ENCODE measurements around the gene USP20. TPM values are rescaled to one million over a fixed set of nuclear protein-coding genes. Genes with fewer than 3 reads are reported as not detected.

The USP20 gene
- total RNA-seq, 2 experiments from 2014 or later, result 80.4 to 80.9 TPM

- intact Hi-C loops (cut with DNase I, micrococcal nuclease), result no loop called here
- peaks cover 64% of the 10 kb centered on the region for H3K36me3 ChIP-seq (ENCODE audit: insufficient read depth, low read length)
Observed at GRCh38 chr9:129873563-129874190, 38.4 kb downstream of the USP20 start.

GRCh38 chr9:129874261-129875101 lies 39.2 kb downstream of the USP20 start:
- TF ChIP-seq, protein P1, sequence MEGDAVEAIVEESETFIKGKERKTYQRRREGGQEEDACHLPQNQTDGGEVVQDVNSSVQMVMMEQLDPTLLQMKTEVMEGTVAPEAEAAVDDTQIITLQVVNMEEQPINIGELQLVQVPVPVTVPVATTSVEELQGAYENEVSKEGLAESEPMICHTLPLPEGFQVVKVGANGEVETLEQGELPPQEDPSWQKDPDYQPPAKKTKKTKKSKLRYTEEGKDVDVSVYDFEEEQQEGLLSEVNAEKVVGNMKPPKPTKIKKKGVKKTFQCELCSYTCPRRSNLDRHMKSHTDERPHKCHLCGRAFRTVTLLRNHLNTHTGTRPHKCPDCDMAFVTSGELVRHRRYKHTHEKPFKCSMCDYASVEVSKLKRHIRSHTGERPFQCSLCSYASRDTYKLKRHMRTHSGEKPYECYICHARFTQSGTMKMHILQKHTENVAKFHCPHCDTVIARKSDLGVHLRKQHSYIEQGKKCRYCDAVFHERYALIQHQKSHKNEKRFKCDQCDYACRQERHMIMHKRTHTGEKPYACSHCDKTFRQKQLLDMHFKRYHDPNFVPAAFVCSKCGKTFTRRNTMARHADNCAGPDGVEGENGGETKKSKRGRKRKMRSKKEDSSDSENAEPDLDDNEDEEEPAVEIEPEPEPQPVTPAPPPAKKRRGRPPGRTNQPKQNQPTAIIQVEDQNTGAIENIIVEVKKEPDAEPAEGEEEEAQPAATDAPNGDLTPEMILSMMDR (IDR thresholded peaks at IDR 0.05), result no peak
- intact Hi-C loops (cut with DNase I, micrococcal nuclease), result no loop called here
- no peak for DNase-seq
- ATAC-seq (ENCODE audit: poor library complexity), result no peak
- H3K27me3 Mint-ChIP-seq, result no peaks in the 10 kb centered on the region
- H3K27ac Mint-ChIP-seq, result peak overlapping the region; percentile 85
- ChIA-PET CTCF (no interaction called here), POLR2A (no interaction called here)
- H3K4me3 Mint-ChIP-seq, result no peak overlapping the region
- peaks cover 70% of the 10 kb centered on the region for H3K36me3 Mint-ChIP-seq (ENCODE audit: low read depth)
- Histone ChIP-seq H3K27me3 (ENCODE audit: control insufficient read depth in 1 of 2, insufficient read depth in 2 of 2, low read length in 2 of 2) (no peaks in the 10 kb centered on the region), H3K9me3 (ENCODE audit: control insufficient read depth in 1 of 2, insufficient read depth in 1 of 2, low read length in 2 of 2) (no peaks in the 10 kb centered on the region), H3K4me3 (ENCODE audit: low read length) (no peak overlapping the region), H3K27ac (ENCODE audit: low read depth in 1 of 2, low read length in 2 of 2) (no peak overlapping the region), H3K4me1 (ENCODE audit: insufficient read depth, low read length) (peaks cover 67% of the 10 kb centered on the region), H3K36me3 (ENCODE audit: insufficient read depth, low read length) (peaks cover 60% of the 10 kb centered on the region)
- H3K9me3 Mint-ChIP-seq, result no peaks in the 10 kb centered on the region
- H3K4me1 Mint-ChIP-seq (ENCODE audit: low read depth), result peaks cover 31% of the 10 kb centered on the region

More at GRCh38 chr9:129873563-129874190, 38.4 kb downstream of the USP20 start:
- H3K4me1 ChIP-seq (ENCODE audit: insufficient read depth, low read length), result peaks cover 75% of the 10 kb centered on the region
- Mint-ChIP-seq H3K9me3 (no peaks in the 10 kb centered on the region), H3K27ac (peak overlapping the region; percentile 85), H3K36me3 (ENCODE audit: low read depth) (peaks cover 78% of the 10 kb centered on the region), H3K4me1 (ENCODE audit: low read depth) (peaks cover 39% of the 10 kb centered on the region), H3K27me3 (no peaks in the 10 kb centered on the region), H3K4me3 (no peak overlapping the region)
- no peak overlapping the region for H3K4me3 ChIP-seq (ENCODE audit: low read length)
- ChIA-PET POLR2A (no interaction called here), CTCF (no interaction called here)
- H3K27ac ChIP-seq (ENCODE audit: low read depth in 1 of 2, low read length in 2 of 2), result no peak overlapping the region
- TF ChIP-seq, protein P1 (IDR thresholded peaks at IDR 0.05), result no peak
- DNase-seq (no peak), ATAC-seq (ENCODE audit: poor library complexity) (no peak)
- H3K27me3 ChIP-seq (ENCODE audit: control insufficient read depth in 1 of 2, insufficient read depth in 2 of 2, low read length in 2 of 2), result no peaks in the 10 kb centered on the region
- H3K9me3 ChIP-seq (ENCODE audit: control insufficient read depth in 1 of 2, insufficient read depth in 1 of 2, low read length in 2 of 2), result no peaks in the 10 kb centered on the region

DNA sequence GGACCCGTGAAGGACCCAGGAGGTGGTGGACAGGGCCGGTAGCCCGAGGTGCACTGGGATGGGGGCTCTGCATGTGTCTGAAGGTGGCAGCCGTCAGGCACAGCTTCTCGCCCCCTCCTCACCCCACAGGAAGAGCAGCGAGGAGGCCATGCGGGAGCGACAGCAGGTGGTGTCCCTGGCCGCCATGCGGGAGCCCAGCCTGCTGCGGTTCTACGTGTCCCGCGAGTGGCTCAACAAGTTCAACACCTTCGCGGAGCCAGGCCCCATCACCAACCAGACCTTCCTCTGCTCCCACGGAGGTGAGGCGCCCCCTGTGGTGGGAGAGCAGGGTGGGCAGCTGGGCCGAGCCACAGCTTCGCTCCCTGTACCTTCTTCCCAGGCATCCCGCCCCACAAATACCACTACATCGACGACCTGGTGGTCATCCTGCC lies 39.9 kb downstream of the USP20 start:
- H3K9me3 Mint-ChIP-seq, result no peaks in the 10 kb centered on the region
- Histone ChIP-seq H3K9me3 (ENCODE audit: control insufficient read depth in 1 of 2, insufficient read depth in 1 of 2, low read length in 2 of 2) (no peaks in the 10 kb centered on the region), H3K27me3 (ENCODE audit: control insufficient read depth in 1 of 2, insufficient read depth in 2 of 2, low read length in 2 of 2) (no peaks in the 10 kb centered on the region), H3K4me1 (ENCODE audit: insufficient read depth, low read length) (peaks cover 60% of the 10 kb centered on the region), H3K36me3 (ENCODE audit: insufficient read depth, low read length) (peaks cover 54% of the 10 kb centered on the region), H3K27ac (ENCODE audit: low read depth in 1 of 2, low read length in 2 of 2) (no peak overlapping the region), H3K4me3 (ENCODE audit: low read length) (no peak overlapping the region)
- H3K27me3 Mint-ChIP-seq, result no peaks in the 10 kb centered on the region
- peaks cover 25% of the 10 kb centered on the region for H3K4me1 Mint-ChIP-seq (ENCODE audit: low read depth)
- no peak overlapping the region for H3K4me3 Mint-ChIP-seq
- no peak for ATAC-seq (ENCODE audit: poor library complexity)
- H3K36me3 Mint-ChIP-seq (ENCODE audit: low read depth), result peaks cover 66% of the 10 kb centered on the region
- H3K27ac Mint-ChIP-seq, result no peak overlapping the region
- POLR2A ChIA-PET, result interaction anchor here (1.8 kb wide), 1 partner anchor 12 kb away, joined by 5 read pairs; no protein-coding TSS in a partner anchor
- CTCF ChIA-PET, result no interaction called here
- intact Hi-C loops (cut with DNase I, micrococcal nuclease), result no loop called here
- peak in 1 of 14 experiments; percentile 47 for DNase-seq
- TF ChIP-seq, protein P1 (IDR thresholded peaks at IDR 0.05), result no peak
